GM18519 (cell line): ENCODE measurements around the gene TLE4.

Experiments used
- ATAC-seq: cut with Tn5 transposase; IDR thresholded peaks from one replicate; pipeline ENCODE4 v1.9.1; 2021; ENCODE audit warnings: mild to moderate bottlenecking, moderate library complexity; ENCODE audit not compliant: unreplicated experiment, low FRiP score

TLE4 gene

GRCh38 chr9:79684711-79685575, 113.2 kb downstream of the TLE4 start:
- no peak for ATAC-seq

GRCh38 chr9:79685577-79685976, 113.8 kb downstream of the TLE4 start:
- ATAC-seq, result no peak

GRCh38 chr9:79686381-79687130, 114.8 kb downstream of the TLE4 start:
- no peak for ATAC-seq

- ATAC-seq, result peak; percentile 67
Observed at GRCh38 chr9:79687131-79687447, 115.3 kb downstream of the TLE4 start.

- ATAC-seq, result no peak
Observed at GRCh38 chr9:79688363-79688762, 116.6 kb downstream of the TLE4 start.

- ATAC-seq, result no peak
Observed at GRCh38 chr9:79689576-79689975, 117.8 kb downstream of the TLE4 start.

GRCh38 chr9:79691496-79691895, 119.7 kb downstream of the TLE4 start:
- no peak for ATAC-seq

GRCh38 chr9:79692857-79693571, 121.2 kb downstream of the TLE4 start:
- ATAC-seq, result no peak

GRCh38 chr9:79693750-79694149, 122.0 kb downstream of the TLE4 start:
- ATAC-seq, result no peak

- no peak for ATAC-seq
Observed at GRCh38 chr9:79694208-79694607, 122.4 kb downstream of the TLE4 start.

GRCh38 chr9:79694676-79695400, 123.1 kb downstream of the TLE4 start:
- ATAC-seq, result no peak

- no peak for ATAC-seq
Observed at GRCh38 chr9:79695531-79696175, 123.9 kb downstream of the TLE4 start.

GRCh38 chr9:79698967-79699366, 127.2 kb downstream of the TLE4 start:
- no peak for ATAC-seq

- no peak for ATAC-seq
Observed at GRCh38 chr9:79699479-79699878, 127.7 kb downstream of the TLE4 start.

- ATAC-seq, result no peak
Observed at GRCh38 chr9:79700607-79701360, 129.0 kb downstream of the TLE4 start.

- ATAC-seq, result no peak
Observed at GRCh38 chr9:79701651-79702050, 129.9 kb downstream of the TLE4 start.

- ATAC-seq, result no peak
Observed at GRCh38 chr9:79705704-79706103, 133.9 kb downstream of the TLE4 start.

GRCh38 chr9:79706512-79706911, 134.7 kb downstream of the TLE4 start:
- no peak for ATAC-seq

- ATAC-seq, result no peak
Observed at GRCh38 chr9:79707589-79707988, 135.8 kb downstream of the TLE4 start.
